ENCODE results near the gene DCAF15.

DNA sequence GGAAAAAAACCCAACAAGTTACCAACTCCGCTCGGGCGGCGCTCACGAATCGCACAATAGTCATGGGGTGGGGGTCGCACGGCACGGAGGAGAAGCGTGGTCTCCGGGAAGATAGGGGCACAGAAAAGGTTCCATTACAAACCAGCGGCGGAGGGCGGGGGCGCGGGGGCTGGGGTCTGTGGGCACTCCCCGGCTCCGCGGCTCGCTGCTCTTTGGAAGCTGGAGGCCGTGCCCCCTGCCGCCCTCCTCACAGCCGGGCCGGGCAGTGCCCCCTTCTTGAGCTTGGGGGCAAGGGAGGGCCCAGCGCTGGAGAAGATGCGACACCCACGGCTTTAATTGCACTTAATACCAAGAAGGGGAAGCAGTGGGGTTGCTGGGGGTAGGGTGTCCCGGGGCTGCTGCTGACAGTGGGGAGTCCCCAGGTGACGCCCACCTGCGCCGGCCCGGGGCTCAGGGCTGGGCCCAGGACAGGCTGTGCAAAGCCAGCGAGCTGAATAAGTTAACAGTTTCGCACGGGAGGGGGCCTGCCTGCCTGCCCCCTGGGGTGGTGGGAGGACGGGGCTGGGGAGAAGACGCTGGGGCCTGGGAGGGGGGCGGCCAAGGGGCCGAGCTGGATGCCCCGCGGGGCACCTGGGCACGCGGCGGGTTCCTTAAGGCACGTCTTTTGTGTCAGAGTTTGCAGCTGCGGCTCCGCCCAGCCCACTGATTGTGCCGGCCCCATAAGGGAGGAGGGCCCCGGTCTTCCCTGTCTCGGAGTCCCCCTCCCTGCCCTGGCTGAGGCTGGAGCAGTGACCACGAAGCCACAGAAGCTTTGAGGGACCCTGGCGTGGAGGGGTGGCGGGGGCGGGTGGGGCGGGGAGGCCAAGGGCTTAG is 9.8 kb downstream of the DCAF15 start:
- TF ChIP-seq, protein P1, sequence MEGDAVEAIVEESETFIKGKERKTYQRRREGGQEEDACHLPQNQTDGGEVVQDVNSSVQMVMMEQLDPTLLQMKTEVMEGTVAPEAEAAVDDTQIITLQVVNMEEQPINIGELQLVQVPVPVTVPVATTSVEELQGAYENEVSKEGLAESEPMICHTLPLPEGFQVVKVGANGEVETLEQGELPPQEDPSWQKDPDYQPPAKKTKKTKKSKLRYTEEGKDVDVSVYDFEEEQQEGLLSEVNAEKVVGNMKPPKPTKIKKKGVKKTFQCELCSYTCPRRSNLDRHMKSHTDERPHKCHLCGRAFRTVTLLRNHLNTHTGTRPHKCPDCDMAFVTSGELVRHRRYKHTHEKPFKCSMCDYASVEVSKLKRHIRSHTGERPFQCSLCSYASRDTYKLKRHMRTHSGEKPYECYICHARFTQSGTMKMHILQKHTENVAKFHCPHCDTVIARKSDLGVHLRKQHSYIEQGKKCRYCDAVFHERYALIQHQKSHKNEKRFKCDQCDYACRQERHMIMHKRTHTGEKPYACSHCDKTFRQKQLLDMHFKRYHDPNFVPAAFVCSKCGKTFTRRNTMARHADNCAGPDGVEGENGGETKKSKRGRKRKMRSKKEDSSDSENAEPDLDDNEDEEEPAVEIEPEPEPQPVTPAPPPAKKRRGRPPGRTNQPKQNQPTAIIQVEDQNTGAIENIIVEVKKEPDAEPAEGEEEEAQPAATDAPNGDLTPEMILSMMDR (IDR thresholded peaks at IDR 0.05 in 4 of 5, conservative IDR thresholded peaks at IDR 0.05 in 1 of 5) = no peak
- no peak for TF ChIP-seq POLR2A (IDR thresholded peaks at IDR 0.05)
